ENCODE results near the gene IQCM.

The IQCM gene

DNA sequence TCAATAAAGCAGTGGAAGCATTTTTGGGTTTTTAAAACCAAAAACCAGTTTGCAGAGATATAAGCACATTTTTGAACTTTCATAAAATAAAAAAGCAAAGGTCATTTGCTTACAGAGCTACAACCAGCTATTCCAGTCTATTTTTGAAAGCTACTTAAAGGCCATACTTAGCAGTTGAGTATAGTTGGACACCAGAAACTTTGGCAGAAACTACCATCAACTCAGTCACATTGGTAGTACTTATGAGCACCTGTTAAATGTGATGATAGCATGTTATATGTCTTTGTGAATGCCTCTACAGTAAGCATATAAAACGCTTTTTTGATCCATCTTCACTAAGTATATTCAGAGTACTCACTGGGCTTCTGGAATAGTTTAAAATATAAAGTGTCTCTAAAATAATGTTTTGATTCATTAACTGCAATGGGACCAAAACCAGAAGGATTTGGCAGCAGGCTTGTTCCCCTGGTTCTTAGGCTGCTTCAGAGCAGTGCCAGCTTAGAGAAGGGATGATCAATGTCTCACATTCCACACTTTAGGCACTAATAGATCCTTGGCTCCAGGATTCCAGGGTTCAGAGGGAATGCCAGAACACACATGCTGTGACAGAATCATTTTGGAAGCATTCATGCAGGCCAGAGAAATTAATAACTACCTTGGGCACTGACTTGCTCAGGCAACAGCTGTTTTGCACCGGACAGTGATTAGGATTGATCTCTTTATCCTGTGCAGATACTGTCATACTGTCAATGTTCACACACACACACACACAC is 103.9 kb downstream of the IQCM start:
- no peak for DNase-seq (ENCODE audit: low read depth)
- H3K4me1 ChIP-seq (ENCODE audit: control insufficient read depth, insufficient read depth, low read length): peaks cover 3% of the 10 kb centered on the region

DNA sequence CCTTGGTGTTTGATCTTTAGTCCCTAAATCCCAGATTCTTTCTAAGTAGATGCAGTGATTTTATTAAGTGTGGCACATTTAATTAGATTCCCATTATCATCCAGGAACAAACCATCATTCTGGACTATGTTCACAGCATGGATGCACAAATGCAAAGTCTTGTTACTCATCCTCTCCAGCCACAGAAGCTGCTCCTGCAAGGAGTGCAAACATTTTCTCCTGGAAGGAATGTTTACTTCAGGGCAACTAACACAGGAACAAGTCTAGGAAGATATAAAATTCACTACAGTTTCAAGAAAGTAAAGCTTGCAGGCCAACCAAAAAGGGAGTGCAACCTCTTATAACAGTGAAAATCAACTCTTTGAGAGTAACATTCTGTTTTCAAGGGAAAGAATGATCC is 106.0 kb downstream of the IQCM start:
- Histone ChIP-seq H3K9me3 (ENCODE audit: control insufficient read depth, low read length) (no peaks in the 10 kb centered on the region), H3K4me3 (ENCODE audit: low read length) (no peak overlapping the region), H3K27me3 (replicated peaks; ENCODE audit: control insufficient read depth, insufficient read depth, low read length) (no peaks in the 10 kb centered on the region), H3K36me3 (ENCODE audit: control insufficient read depth, insufficient read depth, low read length, severe bottlenecking) (no peaks in the 10 kb centered on the region), H3K9ac (ENCODE audit: low read length) (no peak overlapping the region), H3K4me1 (ENCODE audit: control insufficient read depth, insufficient read depth, low read length) (peaks cover 3% of the 10 kb centered on the region)
- DNase-seq (ENCODE audit: low read depth): no peak

More for the DNA sequence above, 103.9 kb downstream of the IQCM start:
- Histone ChIP-seq H3K9me3 (ENCODE audit: control insufficient read depth, low read length) (no peaks in the 10 kb centered on the region), H3K27me3 (replicated peaks; ENCODE audit: control insufficient read depth, insufficient read depth, low read length) (no peaks in the 10 kb centered on the region), H3K9ac (ENCODE audit: low read length) (no peak overlapping the region), H3K4me3 (ENCODE audit: low read length) (no peak overlapping the region), H3K36me3 (ENCODE audit: control insufficient read depth, insufficient read depth, low read length, severe bottlenecking) (no peaks in the 10 kb centered on the region)

DNA sequence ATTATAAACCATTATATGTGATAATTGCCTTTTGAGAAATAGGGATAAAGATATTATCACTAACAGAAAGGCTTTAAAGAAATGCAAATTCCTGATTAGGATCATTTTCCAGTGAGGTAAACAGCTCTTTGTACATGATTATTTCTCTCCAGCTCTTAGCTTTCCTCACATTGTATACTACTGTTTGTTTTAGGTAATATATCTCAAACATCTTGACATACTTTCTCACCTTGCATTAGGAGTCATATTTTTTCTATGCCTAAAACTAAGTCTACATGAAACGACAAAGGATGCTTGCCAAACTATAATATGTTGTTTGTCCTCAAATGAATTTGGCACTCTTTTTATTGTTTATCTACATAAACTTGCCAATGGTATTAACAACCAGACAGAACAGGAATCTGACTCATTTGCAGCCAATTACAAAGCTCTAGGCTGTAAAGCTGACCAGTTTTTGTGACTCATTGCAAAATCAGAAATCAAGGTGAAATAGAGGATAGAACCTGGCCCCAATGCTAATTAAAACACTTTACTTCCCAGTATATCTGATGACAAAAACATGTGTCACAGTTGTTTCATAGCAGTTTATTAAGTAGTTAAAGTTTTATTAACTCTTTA is 107.0 kb downstream of the IQCM start:
- H3K4me3 ChIP-seq (ENCODE audit: low read length): no peak overlapping the region
- H3K4me1 ChIP-seq (ENCODE audit: control insufficient read depth, insufficient read depth, low read length): peaks cover 3% of the 10 kb centered on the region
- no peak overlapping the region for H3K9ac ChIP-seq (ENCODE audit: low read length)
- no peaks in the 10 kb centered on the region for H3K36me3 ChIP-seq (ENCODE audit: control insufficient read depth, insufficient read depth, low read length, severe bottlenecking)
- peaks cover 3% of the 10 kb centered on the region for H3K9me3 ChIP-seq (ENCODE audit: control insufficient read depth, low read length)
- no peaks in the 10 kb centered on the region for H3K27me3 ChIP-seq (replicated peaks; ENCODE audit: control insufficient read depth, insufficient read depth, low read length)
- DNase-seq (ENCODE audit: low read depth): peak; percentile 18

DNA sequence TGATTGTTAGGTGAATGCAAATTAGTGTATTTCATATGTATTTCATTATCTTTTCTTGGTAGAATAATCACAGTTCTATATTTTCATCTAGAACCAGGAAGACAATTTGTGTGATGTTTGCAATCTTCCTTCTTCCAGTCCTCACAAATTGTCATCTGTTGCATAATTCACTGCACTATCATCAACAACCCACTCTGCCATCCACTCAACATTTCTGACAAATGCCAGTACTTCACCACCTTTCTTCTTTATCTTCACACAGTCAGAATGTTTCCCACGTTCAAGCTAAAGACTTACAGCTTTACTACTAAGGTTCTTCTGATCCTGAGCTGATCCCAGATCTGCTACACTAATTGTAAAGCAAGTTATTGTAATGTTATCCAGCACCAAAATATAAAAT is 107.8 kb downstream of the IQCM start:
- H3K4me1 ChIP-seq (ENCODE audit: control insufficient read depth, insufficient read depth, low read length): peaks cover 3% of the 10 kb centered on the region
- H3K4me3 ChIP-seq (ENCODE audit: low read length): no peak overlapping the region
- peaks cover 3% of the 10 kb centered on the region for H3K9me3 ChIP-seq (ENCODE audit: control insufficient read depth, low read length)
- H3K27me3 ChIP-seq (replicated peaks; ENCODE audit: control insufficient read depth, insufficient read depth, low read length): no peaks in the 10 kb centered on the region
- DNase-seq (ENCODE audit: low read depth): no peak
- no peaks in the 10 kb centered on the region for H3K36me3 ChIP-seq (ENCODE audit: control insufficient read depth, insufficient read depth, low read length, severe bottlenecking)
- H3K9ac ChIP-seq (ENCODE audit: low read length): no peak overlapping the region

DNA sequence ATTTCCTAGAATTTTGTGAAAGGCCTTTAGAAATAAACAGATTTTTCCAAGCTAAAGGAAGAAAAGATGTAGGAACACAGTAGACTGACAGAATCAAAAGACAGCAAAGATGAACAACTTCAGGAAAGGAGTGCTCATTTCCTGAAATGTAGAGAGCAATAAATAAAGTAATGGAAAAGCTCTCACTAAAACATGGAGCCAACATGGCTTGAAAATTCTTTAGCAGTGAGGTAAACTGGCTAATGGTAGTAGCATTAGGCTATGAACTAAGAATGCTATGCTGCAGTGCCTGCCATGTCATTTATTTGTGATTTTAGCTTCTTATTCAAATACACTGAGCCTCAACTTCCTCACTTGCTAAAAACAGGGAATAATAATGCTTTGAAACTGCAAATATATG is 108.7 kb downstream of the IQCM start:
- H3K27me3 ChIP-seq (replicated peaks; ENCODE audit: control insufficient read depth, insufficient read depth, low read length): no peaks in the 10 kb centered on the region
- H3K4me1 ChIP-seq (ENCODE audit: control insufficient read depth, insufficient read depth, low read length): peaks cover under 1% of the 10 kb centered on the region
- DNase-seq (ENCODE audit: low read depth): peak; percentile 29
- H3K36me3 ChIP-seq (ENCODE audit: control insufficient read depth, insufficient read depth, low read length, severe bottlenecking): no peaks in the 10 kb centered on the region
- no peak overlapping the region for H3K9ac ChIP-seq (ENCODE audit: low read length)
- no peak overlapping the region for H3K4me3 ChIP-seq (ENCODE audit: low read length)
- H3K9me3 ChIP-seq (ENCODE audit: control insufficient read depth, low read length): peaks cover 3% of the 10 kb centered on the region

DNA sequence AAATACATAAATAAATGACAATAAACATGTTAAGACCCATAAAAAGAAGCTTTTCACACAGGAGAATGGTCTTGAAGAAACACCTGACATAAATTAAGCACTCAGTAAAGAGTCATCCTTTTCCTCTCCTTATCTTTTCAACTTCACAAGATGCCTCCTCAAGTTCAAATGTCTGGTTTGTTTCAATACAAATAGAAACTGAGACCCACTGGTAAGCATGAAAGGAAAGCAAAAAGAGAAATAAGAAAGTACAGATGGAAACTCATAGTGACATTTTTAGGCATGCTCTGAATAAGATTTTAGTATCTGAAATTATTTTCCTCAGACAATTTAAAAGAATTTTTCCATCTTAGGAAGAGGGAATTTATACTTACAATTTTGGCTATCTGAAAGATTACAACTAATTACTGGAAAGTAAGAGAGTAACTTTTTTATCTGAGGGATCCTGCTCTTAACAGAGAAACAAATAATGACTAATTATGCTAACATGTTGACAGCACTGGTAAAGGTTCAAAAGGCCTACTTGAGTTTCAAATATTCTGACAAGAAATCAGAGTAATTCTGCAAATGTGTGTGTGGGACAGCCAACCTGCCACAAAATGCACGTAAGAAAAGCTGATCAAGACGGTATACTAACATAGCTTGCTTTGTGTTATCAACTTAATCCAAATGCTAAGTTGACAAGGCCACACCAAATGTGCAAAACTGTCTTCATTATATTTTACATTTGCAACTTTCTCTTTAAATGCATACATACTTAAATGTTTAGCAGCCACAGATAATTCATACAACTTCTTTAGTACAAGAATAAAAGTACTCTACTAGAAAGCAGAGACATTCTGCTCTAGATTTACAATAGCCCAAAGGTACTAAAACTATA is 113.0 kb downstream of the IQCM start:
- DNase-seq (ENCODE audit: low read depth): no peak
- Histone ChIP-seq H3K4me1 (ENCODE audit: control insufficient read depth, insufficient read depth, low read length) (no peaks in the 10 kb centered on the region), H3K36me3 (ENCODE audit: control insufficient read depth, insufficient read depth, low read length, severe bottlenecking) (no peaks in the 10 kb centered on the region), H3K27me3 (replicated peaks; ENCODE audit: control insufficient read depth, insufficient read depth, low read length) (no peaks in the 10 kb centered on the region), H3K9me3 (ENCODE audit: control insufficient read depth, low read length) (peaks cover 3% of the 10 kb centered on the region), H3K4me3 (ENCODE audit: low read length) (no peak overlapping the region), H3K9ac (ENCODE audit: low read length) (no peak overlapping the region)

DNA sequence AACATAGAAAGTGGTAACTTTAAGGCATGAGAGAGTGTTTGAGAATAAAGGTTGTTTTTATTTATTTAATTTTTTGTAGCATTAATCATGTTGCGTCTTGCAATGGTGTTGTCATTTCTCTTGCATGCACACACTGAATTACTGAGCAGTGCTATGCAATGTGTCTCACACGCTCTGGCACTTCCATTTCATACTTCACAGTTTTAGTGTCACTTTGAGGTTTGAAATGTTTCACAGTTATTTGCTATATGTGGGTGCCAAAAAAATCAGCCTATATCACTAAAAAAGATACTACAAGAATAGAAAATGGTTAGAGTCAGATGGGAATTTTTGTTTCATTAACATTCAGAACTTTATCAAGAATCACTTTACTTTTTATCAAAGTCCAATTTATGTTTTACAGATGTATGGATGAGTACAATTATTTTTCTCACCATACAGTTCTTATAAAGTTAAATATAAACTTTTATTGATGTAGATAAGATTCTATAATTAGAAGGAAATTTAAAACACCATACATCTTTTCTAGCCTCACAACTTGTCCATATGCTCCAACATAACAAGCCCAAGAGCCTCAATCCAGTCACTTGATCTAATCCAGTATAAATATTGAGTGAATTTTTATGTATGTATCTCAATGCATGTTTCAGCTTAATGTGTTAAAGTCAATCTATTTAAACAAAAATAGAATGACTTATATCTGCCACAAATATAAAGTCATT is 114.0 kb downstream of the IQCM start:
- H3K36me3 ChIP-seq (ENCODE audit: control insufficient read depth, insufficient read depth, low read length, severe bottlenecking): no peaks in the 10 kb centered on the region
- DNase-seq (ENCODE audit: low read depth): no peak
- no peaks in the 10 kb centered on the region for H3K4me1 ChIP-seq (ENCODE audit: control insufficient read depth, insufficient read depth, low read length)
- H3K27me3 ChIP-seq (replicated peaks; ENCODE audit: control insufficient read depth, insufficient read depth, low read length): no peaks in the 10 kb centered on the region
- no peak overlapping the region for H3K9ac ChIP-seq (ENCODE audit: low read length)
- H3K9me3 ChIP-seq (ENCODE audit: control insufficient read depth, low read length): peaks cover 3% of the 10 kb centered on the region
- H3K4me3 ChIP-seq (ENCODE audit: low read length): no peak overlapping the region

DNA sequence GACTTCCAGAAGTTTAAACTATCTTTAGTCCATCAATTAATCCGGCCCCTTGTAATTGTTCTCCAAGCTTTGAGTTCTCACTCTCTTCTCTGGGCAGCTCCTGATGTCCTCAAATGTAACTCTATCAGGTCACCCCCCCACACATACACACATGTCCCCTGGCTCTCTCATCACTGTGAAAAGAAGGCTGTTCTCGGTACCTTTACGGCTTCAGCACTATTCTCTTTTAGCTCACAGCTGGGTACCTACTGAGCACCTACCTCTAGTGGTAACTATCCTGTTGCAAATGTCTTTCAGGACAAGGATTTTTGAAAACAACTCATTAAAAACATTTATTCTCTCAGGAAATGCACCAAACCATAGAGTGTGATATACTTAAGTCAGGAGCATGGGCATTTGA is 115.4 kb downstream of the IQCM start:
- H3K9ac ChIP-seq (ENCODE audit: low read length): no peak overlapping the region
- H3K4me3 ChIP-seq (ENCODE audit: low read length): no peak overlapping the region
- no peaks in the 10 kb centered on the region for H3K36me3 ChIP-seq (ENCODE audit: control insufficient read depth, insufficient read depth, low read length, severe bottlenecking)
- H3K27me3 ChIP-seq (replicated peaks; ENCODE audit: control insufficient read depth, insufficient read depth, low read length): no peaks in the 10 kb centered on the region
- H3K9me3 ChIP-seq (ENCODE audit: control insufficient read depth, low read length): peaks cover 3% of the 10 kb centered on the region
- no peak for DNase-seq (ENCODE audit: low read depth)
- H3K4me1 ChIP-seq (ENCODE audit: control insufficient read depth, insufficient read depth, low read length): no peaks in the 10 kb centered on the region

DNA sequence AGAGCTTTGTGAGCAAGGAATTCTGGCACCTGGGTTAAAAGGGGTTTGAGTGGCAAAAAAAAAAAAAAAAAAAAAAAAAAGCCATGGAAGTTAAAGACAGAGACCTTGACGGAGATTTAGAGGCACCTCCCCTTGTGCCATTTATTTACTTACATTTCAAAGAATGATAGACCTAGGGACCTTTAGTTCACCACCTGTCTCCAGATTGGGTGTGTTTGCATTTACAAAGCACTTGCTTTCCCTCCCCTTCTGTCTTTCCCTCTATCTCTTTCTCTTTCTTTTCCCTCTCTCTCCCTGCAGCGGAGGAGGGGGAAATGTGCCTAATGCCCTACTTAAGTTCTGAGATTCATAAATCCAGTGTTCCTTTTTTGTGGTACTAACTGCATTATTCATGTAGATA is 116.0 kb downstream of the IQCM start:
- DNase-seq (ENCODE audit: low read depth): no peak
- Histone ChIP-seq H3K9me3 (ENCODE audit: control insufficient read depth, low read length) (peaks cover 3% of the 10 kb centered on the region), H3K27me3 (replicated peaks; ENCODE audit: control insufficient read depth, insufficient read depth, low read length) (no peaks in the 10 kb centered on the region), H3K36me3 (ENCODE audit: control insufficient read depth, insufficient read depth, low read length, severe bottlenecking) (no peaks in the 10 kb centered on the region), H3K9ac (ENCODE audit: low read length) (no peak overlapping the region), H3K4me1 (ENCODE audit: control insufficient read depth, insufficient read depth, low read length) (no peaks in the 10 kb centered on the region), H3K4me3 (ENCODE audit: low read length) (no peak overlapping the region)

DNA sequence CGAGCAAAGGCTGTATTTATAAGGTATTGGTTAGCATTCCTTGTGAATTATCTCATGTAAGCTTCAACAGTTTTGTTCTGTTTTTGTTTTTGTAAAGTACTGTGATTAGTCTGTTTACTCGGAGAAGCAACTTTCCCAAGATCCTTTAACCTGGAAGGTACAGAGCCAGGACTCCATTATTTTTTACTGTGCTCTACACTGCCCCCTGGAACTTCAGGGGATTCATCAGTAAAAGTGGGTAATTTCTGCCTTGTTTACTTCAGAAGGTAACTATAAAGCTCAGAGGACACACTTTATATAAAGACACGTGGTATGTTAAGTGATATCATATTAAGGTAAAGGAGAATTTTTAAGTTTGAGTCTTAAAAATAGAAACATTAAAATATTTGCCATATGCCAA is 124.9 kb downstream of the IQCM start:
- H3K27me3 ChIP-seq (replicated peaks; ENCODE audit: control insufficient read depth, insufficient read depth, low read length): no peaks in the 10 kb centered on the region

DNA sequence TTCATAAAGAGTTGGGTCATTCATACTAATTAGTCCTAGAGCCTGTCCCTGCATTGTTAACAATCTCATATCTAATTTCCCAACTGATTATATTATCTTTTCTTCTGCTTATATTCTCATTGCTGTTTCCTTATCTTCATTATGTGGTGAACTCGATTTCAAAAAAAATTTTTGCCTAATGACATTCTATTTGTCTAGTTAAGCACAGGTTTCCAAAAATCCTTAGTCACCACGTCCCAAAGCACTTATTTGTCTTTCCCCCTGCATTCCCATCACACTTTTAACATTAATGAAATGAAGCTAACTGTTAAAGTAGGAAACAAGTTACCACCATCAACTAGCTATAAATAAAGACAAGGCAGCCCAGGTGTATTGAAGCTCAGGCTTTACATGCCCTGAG is 131.1 kb downstream of the IQCM start:
- no peaks in the 10 kb centered on the region for H3K36me3 ChIP-seq (ENCODE audit: control insufficient read depth, insufficient read depth, low read length, severe bottlenecking)
- H3K4me3 ChIP-seq (ENCODE audit: low read length): no peak overlapping the region
- no peak overlapping the region for H3K9ac ChIP-seq (ENCODE audit: low read length)
- no peaks in the 10 kb centered on the region for H3K9me3 ChIP-seq (ENCODE audit: control insufficient read depth, low read length)
- no peaks in the 10 kb centered on the region for H3K27me3 ChIP-seq (replicated peaks; ENCODE audit: control insufficient read depth, insufficient read depth, low read length)
- H3K4me1 ChIP-seq (ENCODE audit: control insufficient read depth, insufficient read depth, low read length): peaks cover 4% of the 10 kb centered on the region
- no peak for DNase-seq (ENCODE audit: low read depth)

More for the DNA sequence above, 124.9 kb downstream of the IQCM start:
- Histone ChIP-seq H3K36me3 (ENCODE audit: control insufficient read depth, insufficient read depth, low read length, severe bottlenecking) (no peaks in the 10 kb centered on the region), H3K4me3 (ENCODE audit: low read length) (no peak overlapping the region), H3K4me1 (ENCODE audit: control insufficient read depth, insufficient read depth, low read length) (no peaks in the 10 kb centered on the region), H3K9ac (ENCODE audit: low read length) (no peak overlapping the region), H3K9me3 (ENCODE audit: control insufficient read depth, low read length) (no peaks in the 10 kb centered on the region)
- no peak for DNase-seq (ENCODE audit: low read depth)
